ENCODE data around the gene TST. TPM values are rescaled to one million over a fixed set of nuclear protein-coding genes. Genes with fewer than 3 reads are reported as not detected.

Gene TST
- polyA plus RNA-seq, 3 donors: 17.3 to 41.7 (median 34.5) TPM

- H3K4me3 ChIP-seq (replicated peaks in 1 of 3; ENCODE audit: low read depth in 2 of 3, low read length in 3 of 3): no peak overlapping the region
- no peak for TF ChIP-seq CTCF (IDR thresholded peaks at IDR 0.05)
- H2AFZ ChIP-seq (ENCODE audit: insufficient read depth, low read depth, low read length, poor library complexity, severe bottlenecking): no peak overlapping the region
- no peaks in the 10 kb centered on the region for H3K79me2 ChIP-seq (ENCODE audit: insufficient read depth, low read length)
- H3K4me1 ChIP-seq (ENCODE audit: control insufficient read depth in 1 of 2, insufficient read depth in 2 of 2, low read length in 2 of 2): peaks cover 44 to 60% of the 10 kb centered on the region in 2 donors
- DNase-seq: no peak
- Mint-ChIP-seq H3K4me3 (no peak overlapping the region), H3K9me3 (no peaks in the 10 kb centered on the region), H3K27me3 (ENCODE audit: low read depth in 3 of 3) (peaks cover 0 to 11% (median 2%) of the 10 kb centered on the region in 3 donors), H3K4me1 (peaks cover 49% of the 10 kb centered on the region), H3K27ac (peak overlapping the region in 3 of 7 donors; percentile 64 to 68 (median 66)), H3K36me3 (peaks cover 7 to 8% of the 10 kb centered on the region in 2 donors)
- no peaks in the 10 kb centered on the region for H3K27me3 ChIP-seq (ENCODE audit: control insufficient read depth in 2 of 2, insufficient read depth in 2 of 2, low read length in 2 of 2)
- H3K36me3 ChIP-seq (replicated peaks in 1 of 2; ENCODE audit: control insufficient read depth in 1 of 2, insufficient read depth in 2 of 2, low read length in 2 of 2): peaks cover 0 to 4% of the 10 kb centered on the region in 2 donors
- no peaks in the 10 kb centered on the region for H3K9me3 ChIP-seq (replicated peaks in 1 of 2; ENCODE audit: control insufficient read depth in 1 of 2, insufficient read depth in 1 of 2, low read length in 2 of 2)
- 95% methylated on average over 2 of the region's 2 CpGs for WGBS (ENCODE audit: insufficient coverage)
- no peak overlapping the region for H3K9ac ChIP-seq (ENCODE audit: insufficient read depth, low read length, poor library complexity, severe bottlenecking)
- H3K4me2 ChIP-seq (replicated peaks; ENCODE audit: extremely low read depth, low read length, poor library complexity, severe bottlenecking): no peak overlapping the region
- H3K27ac ChIP-seq (ENCODE audit: low read depth in 1 of 2, low read length in 2 of 2): no peak overlapping the region
- intact Hi-C loops (cut with micrococcal nuclease): no loop called here
- H4K20me1 ChIP-seq (ENCODE audit: insufficient read depth, low read length): peaks cover 4% of the 10 kb centered on the region
Measured at GRCh38 chr22:37049224-37049623, 30.0 kb upstream of the TST start.

- no peaks in the 10 kb centered on the region for H3K9me3 Mint-ChIP-seq
- no peak overlapping the region for H3K4me3 Mint-ChIP-seq
- peaks cover under 1 to 2% of the 10 kb centered on the region in 2 donors for H3K36me3 Mint-ChIP-seq
- 100% methylated on average over 2 of the region's 6 CpGs for WGBS (ENCODE audit: insufficient coverage)
- Histone ChIP-seq H3K79me2 (ENCODE audit: insufficient read depth, low read length) (no peaks in the 10 kb centered on the region), H3K4me1 (ENCODE audit: control insufficient read depth in 1 of 2, insufficient read depth in 2 of 2, low read length in 2 of 2) (peaks cover 47 to 59% of the 10 kb centered on the region in 2 donors), H3K27ac (ENCODE audit: low read depth in 1 of 2, low read length in 2 of 2) (no peak overlapping the region), H3K4me3 (replicated peaks in 1 of 3; ENCODE audit: low read depth in 2 of 3, low read length in 3 of 3) (no peak overlapping the region), H2AFZ (ENCODE audit: insufficient read depth, low read depth, low read length, poor library complexity, severe bottlenecking) (no peak overlapping the region), H3K9ac (ENCODE audit: insufficient read depth, low read length, poor library complexity, severe bottlenecking) (no peak overlapping the region), H3K36me3 (replicated peaks in 1 of 2; ENCODE audit: control insufficient read depth in 1 of 2, insufficient read depth in 2 of 2, low read length in 2 of 2) (no peaks in the 10 kb centered on the region), H3K27me3 (ENCODE audit: control insufficient read depth in 2 of 2, insufficient read depth in 2 of 2, low read length in 2 of 2) (no peaks in the 10 kb centered on the region), H3K9me3 (replicated peaks in 1 of 2; ENCODE audit: control insufficient read depth in 1 of 2, insufficient read depth in 1 of 2, low read length in 2 of 2) (no peaks in the 10 kb centered on the region), H4K20me1 (ENCODE audit: insufficient read depth, low read length) (peaks cover 4% of the 10 kb centered on the region), H3K4me2 (replicated peaks; ENCODE audit: extremely low read depth, low read length, poor library complexity, severe bottlenecking) (no peak overlapping the region)
- peaks cover 0 to 11% (median 2%) of the 10 kb centered on the region in 3 donors for H3K27me3 Mint-ChIP-seq (ENCODE audit: low read depth in 3 of 3)
- no peak for TF ChIP-seq CTCF (IDR thresholded peaks at IDR 0.05)
- intact Hi-C loops (cut with micrococcal nuclease): no loop called here
- H3K27ac Mint-ChIP-seq: peak overlapping the region in 1 of 7 donors; percentile 74
- no peak for DNase-seq
- peaks cover 44% of the 10 kb centered on the region for H3K4me1 Mint-ChIP-seq
Measured at GRCh38 chr22:37048133-37048532, 28.9 kb upstream of the TST start.

Data from CD14-positive monocyte (primary cell).